VCaP (cell line): ENCODE measurements around the gene VIL1.

Experiments
- H3K27ac ChIP-seq: fragments of 450-650 bp; 2 replicates; pipeline ENCODE4 v1.5.1; 2017
- CTCF ChIP-seq: fragments of 450-650 bp; conservative IDR thresholded peaks from 2 replicates; pipeline ENCODE4 v1.5.1; 2017; ENCODE audit warnings: mild to moderate bottlenecking, moderate library complexity

VIL1 gene

GRCh38 chr2:218381916-218382366 lies 37.0 kb upstream of the VIL1 start, which contains the start of gene SLC11A1:
Gene SLC11A1 (plus strand): TSS chr2:218382273. CDS start chr2:218382369, 96 bp downstream.
- no peak within 1 kb of the TSS for H3K27ac ChIP-seq
- no peak for TF ChIP-seq CTCF

- no peak for TF ChIP-seq CTCF
- H3K27ac ChIP-seq: no peak overlapping the region
These were observed 36.1 kb upstream of the VIL1 start for GRCh38 chr2:218382785-218383184.

- no peak overlapping the region for H3K27ac ChIP-seq
- no peak for TF ChIP-seq CTCF
These were observed 34.9 kb upstream of the VIL1 start for GRCh38 chr2:218383892-218384519.

- H3K27ac ChIP-seq: no peak overlapping the region
- TF ChIP-seq CTCF: no peak
These were observed 33.9 kb upstream of the VIL1 start for GRCh38 chr2:218384975-218385374.

- no peak overlapping the region for H3K27ac ChIP-seq
- TF ChIP-seq CTCF: no peak
These were observed 32.2 kb upstream of the VIL1 start for GRCh38 chr2:218386505-218387368.

GRCh38 chr2:218387369-218388194 lies 31.3 kb upstream of the VIL1 start:
- no peak overlapping the region for H3K27ac ChIP-seq
- no peak for TF ChIP-seq CTCF
